HG02885 (cell line): ENCODE measurements around the gene OIP5.
"Not testable (repeated sequence)": the region's sequence is repeated elsewhere in the genome, so short reads cannot be mapped to it uniquely, and the experiment has no call there.

Source experiments
- ATAC-seq: cut with Tn5 transposase; IDR thresholded peaks from one replicate; pipeline ENCODE4 v1.9.1; 2021; ENCODE audit warnings: mild to moderate bottlenecking; ENCODE audit not compliant: unreplicated experiment, poor library complexity

OIP5 gene

GRCh38 chr15:41304149-41304770 is 28.1 kb downstream of the OIP5 start:
- ATAC-seq = no peak

- ATAC-seq = no peak
Observed at GRCh38 chr15:41301587-41301986, 30.8 kb downstream of the OIP5 start.

- not testable (repeated sequence) for ATAC-seq
Observed at GRCh38 chr15:41301139-41301538, 31.3 kb downstream of the OIP5 start.

GRCh38 chr15:41292521-41292920 is 39.9 kb downstream of the OIP5 start:
- no peak for ATAC-seq

GRCh38 chr15:41291065-41291631 is 41.2 kb downstream of the OIP5 start:
- peak; percentile 76 for ATAC-seq

- ATAC-seq = no peak
Observed at GRCh38 chr15:41289953-41290352, 42.4 kb downstream of the OIP5 start.

- ATAC-seq = no peak
Observed at GRCh38 chr15:41288464-41288863, 43.9 kb downstream of the OIP5 start.

- no peak for ATAC-seq
Observed at GRCh38 chr15:41286665-41287333, 45.6 kb downstream of the OIP5 start.

GRCh38 chr15:41285285-41285684 is 47.1 kb downstream of the OIP5 start:
- no peak for ATAC-seq

GRCh38 chr15:41284427-41285177 is 47.8 kb downstream of the OIP5 start:
- no peak for ATAC-seq

- peak; percentile 98 for ATAC-seq
Observed at GRCh38 chr15:41283653-41284426, 48.6 kb downstream of the OIP5 start.

GRCh38 chr15:41282980-41283652 is 49.3 kb downstream of the OIP5 start:
- not testable (repeated sequence) for ATAC-seq

GRCh38 chr15:41282436-41282835 is 50.0 kb downstream of the OIP5 start:
- ATAC-seq = not testable (repeated sequence)

- no peak for ATAC-seq
Observed at GRCh38 chr15:41281236-41281635, 51.2 kb downstream of the OIP5 start.

GRCh38 chr15:41279535-41280283 is 52.7 kb downstream of the OIP5 start:
- no peak for ATAC-seq

- ATAC-seq = no peak
Observed at GRCh38 chr15:41278319-41278718, 54.1 kb downstream of the OIP5 start.

GRCh38 chr15:41276831-41277230 is 55.6 kb downstream of the OIP5 start:
- no peak for ATAC-seq

GRCh38 chr15:41269887-41270286 is 62.5 kb downstream of the OIP5 start:
- ATAC-seq = no peak

- no peak for ATAC-seq
Observed at GRCh38 chr15:41263891-41264351, 68.5 kb downstream of the OIP5 start.
